Hepatocyte (in vitro differentiated cells): ENCODE measurements around the gene HEXD. TPM values are rescaled to one million over a fixed set of nuclear protein-coding genes. Genes with fewer than 3 reads are reported as not detected.

Experiments
- DNase-seq: peaks from one replicate; pipeline ENCODE4 v3.0.0-alpha.2; 2016; ENCODE audit warnings: low spot score
- H2AFZ ChIP-seq: fragments of 200-600 bp; sonication (generic); 2 replicates; pipeline ENCODE4 v1.6.0; 2016; ENCODE audit warnings: antibody characterized with exemption, mild to moderate bottlenecking
- H3K27ac ChIP-seq: fragments of 200-600 bp; sonication (generic); 2 replicates; pipeline ENCODE4 v1.5.1; 2016; ENCODE audit warnings: mild to moderate bottlenecking
- H3K27me3 ChIP-seq: fragments of 200-600 bp; sonication (generic); 2 replicates; pipeline ENCODE4 v1.6.1; 2016
- H3K36me3 ChIP-seq: fragments of 200-600 bp; sonication (generic); replicated peaks from 2 replicates; pipeline ENCODE4 v1.5.1; 2016; ENCODE audit warnings: low read depth; ENCODE audit not compliant: insufficient read depth
- H3K4me1 ChIP-seq: fragments of 200-600 bp; sonication (generic); 2 replicates; pipeline ENCODE4 v1.5.1; 2016; ENCODE audit warnings: mild to moderate bottlenecking, moderate library complexity; ENCODE audit not compliant: insufficient read depth
- H3K4me2 ChIP-seq: fragments of 200-600 bp; sonication (generic); 2 replicates; pipeline ENCODE4 v1.6.0; 2016
- H3K4me3 ChIP-seq: fragments of 200-600 bp; sonication (generic); 2 replicates; pipeline ENCODE4 v1.5.1; 2016; ENCODE audit warnings: mild to moderate bottlenecking
- H3K79me2 ChIP-seq: fragments of 200-600 bp; sonication (generic); 2 replicates; pipeline ENCODE4 v1.6.0; 2017; ENCODE audit warnings: mild to moderate bottlenecking
- H3K9me2 ChIP-seq: fragments of 200-600 bp; sonication (generic); replicated peaks from 2 replicates; pipeline ENCODE4 v1.6.0; 2017; ENCODE audit warnings: mild to moderate bottlenecking; ENCODE audit not compliant: insufficient read depth
- H3K9me3 ChIP-seq: fragments of 200-600 bp; sonication (generic); 2 replicates; pipeline ENCODE4 v1.5.1; 2016; ENCODE audit warnings: low read depth, mild to moderate bottlenecking
- H4K20me1 ChIP-seq: fragments of 200-600 bp; sonication (generic); 2 replicates; pipeline ENCODE4 v1.6.0; 2016; ENCODE audit warnings: mild to moderate bottlenecking; ENCODE audit not compliant: insufficient read depth, poor library complexity, severe bottlenecking
- EZH2 ChIP-seq: fragments of 200-600 bp; sonication (generic); IDR thresholded peaks from 2 replicates; pipeline ENCODE4 v1.6.1; 2016; ENCODE audit warnings: antibody characterized with exemption, mild to moderate bottlenecking, borderline replicate concordance
- EZH2phosphoT487 ChIP-seq: fragments of 200-600 bp; sonication (generic); IDR thresholded peaks from one replicate; pipeline ENCODE4 v1.6.1; 2018; ENCODE audit warnings: antibody characterized with exemption, mild to moderate bottlenecking, low read depth, moderate library complexity; ENCODE audit not compliant: unreplicated experiment, severe bottlenecking
- WGBS: methylation state at CpG from one replicate; pipeline ENCODE4 v1.1.6; 2016; ENCODE audit warnings: low lambda C conversion rate; ENCODE audit errors: missing lambda C conversion rate; 5-methylcytosine and 5-hydroxymethylcytosine counted together
- polyA plus RNA-seq: library from polyadenylated mRNA; unstranded; fragments of >200 nt; fragmentation: Nextera tagmentation; extraction: Ambion mirVana; gene quantifications from 2 replicates; pipeline ENCODE4 v1.2.1, GENCODE V29; 2016
- total RNA-seq: library from RNA; depleted of rRNA; stranded (reverse); fragments of >200 nt; gene quantifications from 2 replicates; pipeline ENCODE4 v1.2.3, GENCODE V29; 2014
- TF ChIP-seq, protein P1 (sequence below): fragments of 200-600 bp; sonication (generic); IDR thresholded peaks from 2 replicates; pipeline ENCODE4 v1.5.1; 2016; ENCODE audit warnings: antibody characterized with exemption, mild to moderate bottlenecking; ENCODE audit not compliant: poor library complexity

The HEXD gene
- total and polyA plus RNA-seq, 2 experiments from 2014 or later: 32.6 to 46.0 TPM

DNA sequence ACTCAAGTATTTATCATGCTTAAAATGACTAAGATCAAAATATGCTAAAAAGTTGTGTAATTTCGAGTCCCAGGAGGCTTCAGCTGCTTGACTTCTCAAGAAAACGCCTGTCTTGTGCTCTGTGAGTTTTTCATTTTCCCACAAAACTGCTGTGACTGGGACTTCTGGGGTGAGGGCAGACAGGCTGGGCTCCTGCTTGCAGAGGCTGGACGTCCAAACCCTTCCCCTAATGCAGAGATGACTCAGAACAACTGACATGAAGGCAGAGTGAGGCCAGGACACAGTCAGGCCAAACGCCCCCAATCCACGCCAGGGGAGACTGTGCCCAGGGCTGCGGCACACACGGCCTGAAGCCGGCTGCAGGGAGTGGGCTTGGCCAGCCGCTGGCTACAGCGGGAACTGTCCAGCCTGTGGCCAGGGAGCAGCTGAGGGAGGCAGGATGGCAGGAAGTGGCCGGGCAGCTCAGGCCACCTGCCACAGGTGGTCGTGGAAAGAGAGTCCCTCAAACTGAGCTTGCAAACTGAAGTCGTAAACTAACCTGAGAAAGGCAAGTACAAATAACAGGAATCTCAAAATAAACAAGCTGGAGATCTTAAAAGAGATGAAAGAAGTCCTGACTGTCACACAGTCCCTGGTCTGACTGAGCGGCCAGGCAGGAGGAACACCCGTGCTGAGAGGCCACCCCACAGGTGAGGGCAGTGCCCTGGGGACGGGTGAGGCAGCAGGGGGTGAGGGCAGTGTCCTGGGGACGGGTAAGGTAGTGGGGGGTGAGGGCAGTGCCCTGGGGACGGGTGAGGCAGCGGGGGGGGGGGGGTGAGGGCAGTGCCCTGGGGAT, 21.3 kb upstream of the HEXD start:
- H3K4me3 ChIP-seq: no peak overlapping the region
- no peak overlapping the region for H3K27ac ChIP-seq
- TF ChIP-seq, protein P1, sequence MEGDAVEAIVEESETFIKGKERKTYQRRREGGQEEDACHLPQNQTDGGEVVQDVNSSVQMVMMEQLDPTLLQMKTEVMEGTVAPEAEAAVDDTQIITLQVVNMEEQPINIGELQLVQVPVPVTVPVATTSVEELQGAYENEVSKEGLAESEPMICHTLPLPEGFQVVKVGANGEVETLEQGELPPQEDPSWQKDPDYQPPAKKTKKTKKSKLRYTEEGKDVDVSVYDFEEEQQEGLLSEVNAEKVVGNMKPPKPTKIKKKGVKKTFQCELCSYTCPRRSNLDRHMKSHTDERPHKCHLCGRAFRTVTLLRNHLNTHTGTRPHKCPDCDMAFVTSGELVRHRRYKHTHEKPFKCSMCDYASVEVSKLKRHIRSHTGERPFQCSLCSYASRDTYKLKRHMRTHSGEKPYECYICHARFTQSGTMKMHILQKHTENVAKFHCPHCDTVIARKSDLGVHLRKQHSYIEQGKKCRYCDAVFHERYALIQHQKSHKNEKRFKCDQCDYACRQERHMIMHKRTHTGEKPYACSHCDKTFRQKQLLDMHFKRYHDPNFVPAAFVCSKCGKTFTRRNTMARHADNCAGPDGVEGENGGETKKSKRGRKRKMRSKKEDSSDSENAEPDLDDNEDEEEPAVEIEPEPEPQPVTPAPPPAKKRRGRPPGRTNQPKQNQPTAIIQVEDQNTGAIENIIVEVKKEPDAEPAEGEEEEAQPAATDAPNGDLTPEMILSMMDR: no peak
- TF ChIP-seq EZH2 (no peak), EZH2phosphoT487 (no peak)
- no peak for DNase-seq
- no peaks in the 10 kb centered on the region for H3K9me2 ChIP-seq
- no peaks in the 10 kb centered on the region for H3K79me2 ChIP-seq
- H3K4me2 ChIP-seq: no peak overlapping the region
- H2AFZ ChIP-seq: no peak overlapping the region
- peaks cover 16% of the 10 kb centered on the region for H3K4me1 ChIP-seq
- 54% methylated on average over 16 of the region's 19 CpGs for WGBS
- H3K9me3 ChIP-seq: no peaks in the 10 kb centered on the region
- H4K20me1 ChIP-seq: no peaks in the 10 kb centered on the region
- no peaks in the 10 kb centered on the region for H3K36me3 ChIP-seq
- no peaks in the 10 kb centered on the region for H3K27me3 ChIP-seq

DNA sequence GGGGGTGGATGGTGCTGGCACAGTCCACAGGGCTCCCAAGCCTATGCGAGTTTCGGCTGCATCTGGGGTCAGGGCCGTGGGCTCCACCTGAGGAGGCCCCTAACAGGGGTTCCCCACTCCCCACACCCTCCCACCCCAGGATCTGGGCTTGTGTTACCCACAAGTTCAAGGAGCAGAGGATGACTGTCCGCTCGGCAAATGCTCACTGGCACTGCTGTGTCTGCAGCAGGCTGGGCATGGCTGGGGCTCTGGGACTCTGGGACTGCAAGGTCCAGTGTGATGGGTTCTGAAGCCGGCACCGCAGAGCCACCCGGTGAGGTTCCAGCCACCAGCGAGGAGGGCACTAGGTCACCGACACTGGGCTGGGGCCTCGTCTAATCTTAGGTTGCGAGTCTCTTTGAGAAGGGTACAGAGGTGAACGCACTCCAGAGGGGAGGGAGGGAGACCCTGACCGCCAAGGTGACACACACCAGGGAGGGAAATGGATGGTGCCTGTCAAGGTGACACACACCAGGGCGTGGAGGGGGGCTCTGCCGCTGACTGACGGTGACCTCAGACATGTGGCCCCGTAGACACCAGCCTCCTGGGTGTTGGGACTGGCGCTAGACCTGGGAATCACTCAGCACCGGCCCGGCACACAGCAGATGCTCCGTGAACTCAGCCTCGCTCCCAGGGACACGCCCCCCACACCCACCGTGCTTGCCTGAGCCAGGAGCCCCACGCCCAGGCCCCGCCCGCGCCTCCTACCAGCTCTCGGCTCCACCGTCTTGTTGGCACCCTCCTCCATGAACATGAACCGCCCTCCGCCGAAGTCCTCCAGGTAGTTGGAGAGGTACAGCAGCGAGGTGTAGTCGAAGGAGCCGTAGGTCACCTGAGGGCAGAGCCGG, 20.5 kb upstream of the HEXD start:
- TF ChIP-seq, protein P1: no peak
- no peak for TF ChIP-seq EZH2
- TF ChIP-seq EZH2phosphoT487: no peak

DNA sequence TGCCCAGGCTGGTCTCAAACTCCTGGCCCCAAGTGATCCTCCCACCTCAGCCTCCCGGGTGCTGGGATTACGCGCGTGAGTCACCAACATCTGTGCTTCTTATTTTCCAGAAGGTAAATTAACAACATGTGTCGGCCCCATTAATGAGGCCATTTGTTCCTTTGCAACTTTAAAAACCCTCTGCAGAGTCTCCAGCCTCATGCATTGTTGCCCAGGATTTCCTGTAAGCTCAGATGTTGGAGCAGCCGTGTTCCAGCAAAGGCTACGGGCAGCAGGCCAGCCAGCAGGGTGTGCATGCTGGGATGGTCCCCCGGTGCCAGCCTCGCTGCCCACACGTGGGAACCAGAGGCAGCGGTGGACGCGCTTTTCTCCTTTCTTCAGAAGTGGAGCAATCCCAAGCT, 19.1 kb upstream of the HEXD start:
- H3K36me3 ChIP-seq: no peaks in the 10 kb centered on the region
- no peaks in the 10 kb centered on the region for H4K20me1 ChIP-seq
- TF ChIP-seq EZH2: no peak
- TF ChIP-seq, protein P1: no peak
- TF ChIP-seq EZH2phosphoT487: no peak

More for the DNA sequence above, 20.5 kb upstream of the HEXD start:
- Histone ChIP-seq H3K4me3 (no peak overlapping the region), H3K27me3 (no peaks in the 10 kb centered on the region), H2AFZ (no peak overlapping the region), H3K79me2 (no peaks in the 10 kb centered on the region), H3K9me2 (no peaks in the 10 kb centered on the region), H3K4me2 (no peak overlapping the region), H3K27ac (no peak overlapping the region), H3K4me1 (peaks cover 16% of the 10 kb centered on the region), H4K20me1 (no peaks in the 10 kb centered on the region), H3K36me3 (no peaks in the 10 kb centered on the region), H3K9me3 (no peaks in the 10 kb centered on the region)
- DNase-seq: no peak
- WGBS: 89% methylated on average over 27 of the region's 38 CpGs

More for the DNA sequence above, 19.1 kb upstream of the HEXD start:
- no peaks in the 10 kb centered on the region for H3K9me2 ChIP-seq
- no peaks in the 10 kb centered on the region for H3K9me3 ChIP-seq
- 60% methylated on average over 12 of the region's 13 CpGs for WGBS
- no peaks in the 10 kb centered on the region for H3K79me2 ChIP-seq
- DNase-seq: peak; percentile 67
- H3K4me2 ChIP-seq: peak overlapping the region; percentile 59
- peak overlapping the region; percentile 87 for H3K27ac ChIP-seq
- no peak overlapping the region for H2AFZ ChIP-seq
- peaks cover 16% of the 10 kb centered on the region for H3K4me1 ChIP-seq
- no peaks in the 10 kb centered on the region for H3K27me3 ChIP-seq
- no peak overlapping the region for H3K4me3 ChIP-seq
